ENCODE data around the gene KRTAP5-5.
"Not testable (repeated sequence)": the region's sequence is repeated elsewhere in the genome, so short reads cannot be mapped to it uniquely, and the experiment has no call there.

KRTAP5-5 gene
- total RNA-seq = 0 reads per million in 4 donors

GRCh38 chr11:1629326-1630185, at the start of gene KRTAP5-5:
KRTAP5-5 (plus strand) TSS chr11:1629775; CDS start chr11:1629841, 66 bp downstream.
- DNase-seq = no peak

GRCh38 chr11:1581976-1582375, 47.6 kb upstream of the KRTAP5-5 start:
- no peak for DNase-seq

- DNase-seq = not testable (repeated sequence)
Observed at GRCh38 chr11:1582909-1583308, 46.7 kb upstream of the KRTAP5-5 start.

- not testable (repeated sequence) for DNase-seq
Observed at GRCh38 chr11:1584661-1585370, 44.8 kb upstream of the KRTAP5-5 start, which contains the start of gene KRTAP5-1. KRTAP5-1 (minus strand) TSS chr11:1585283; CDS start chr11:1585249, 34 bp downstream.

GRCh38 chr11:1586699-1587098, 42.9 kb upstream of the KRTAP5-5 start:
- DNase-seq = no peak

- DNase-seq = peak in 1 of 5 donors; percentile 81
Observed at GRCh38 chr11:1589191-1589963, 40.2 kb upstream of the KRTAP5-5 start.

GRCh38 chr11:1589996-1590395, 39.6 kb upstream of the KRTAP5-5 start:
- no peak for DNase-seq

- no peak for DNase-seq
Observed at GRCh38 chr11:1592628-1593027, 36.9 kb upstream of the KRTAP5-5 start.

- DNase-seq = not testable (repeated sequence)
Observed at GRCh38 chr11:1595994-1596575, 33.5 kb upstream of the KRTAP5-5 start.

- not testable (repeated sequence) for DNase-seq
Observed at GRCh38 chr11:1596576-1597121, 32.9 kb upstream of the KRTAP5-5 start.

GRCh38 chr11:1597331-1597993, 32.1 kb upstream of the KRTAP5-5 start:
- DNase-seq = no peak

GRCh38 chr11:1597994-1598380, 31.6 kb upstream of the KRTAP5-5 start, which contains the start of gene KRTAP5-2:
KRTAP5-2 (minus strand) TSS chr11:1598294; CDS start chr11:1598250, 44 bp downstream.
- DNase-seq = no peak

- DNase-seq = not testable (repeated sequence)
Observed at GRCh38 chr11:1598406-1598805, 31.2 kb upstream of the KRTAP5-5 start.

- DNase-seq = no peak
Observed at GRCh38 chr11:1598816-1599215, 30.8 kb upstream of the KRTAP5-5 start.

GRCh38 chr11:1600626-1601025, 28.9 kb upstream of the KRTAP5-5 start:
- no peak for DNase-seq

GRCh38 chr11:1601663-1602062, 27.9 kb upstream of the KRTAP5-5 start:
- not testable (repeated sequence) for DNase-seq

- DNase-seq = no peak
Observed at GRCh38 chr11:1603629-1604028, 25.9 kb upstream of the KRTAP5-5 start.

- DNase-seq = no peak
Observed at GRCh38 chr11:1604181-1604580, 25.4 kb upstream of the KRTAP5-5 start.

GRCh38 chr11:1604711-1605110, 24.9 kb upstream of the KRTAP5-5 start:
- no peak for DNase-seq

- DNase-seq = peak in 1 of 5 donors; percentile 53
Observed at GRCh38 chr11:1605923-1606322, 23.7 kb upstream of the KRTAP5-5 start.

- not testable (repeated sequence) for DNase-seq
Observed at GRCh38 chr11:1607156-1607845, 22.3 kb upstream of the KRTAP5-5 start.
